HG02943 (cell line): Measurements from ENCODE around the gene GCK.
A peak's percentile ranks its signal among the peaks of the same experiment; 100 is the strongest.
"Not testable (repeated sequence)": the region's sequence is repeated elsewhere in the genome, so short reads cannot be mapped to it uniquely, and the experiment has no call there.

ENCODE experiments used
- ATAC-seq: cut with Tn5 transposase; IDR thresholded peaks from one replicate; pipeline ENCODE4 v1.9.1; 2021; ENCODE audit warnings: mild to moderate bottlenecking, low read depth, moderate library complexity; ENCODE audit not compliant: unreplicated experiment

Gene GCK

DNA sequence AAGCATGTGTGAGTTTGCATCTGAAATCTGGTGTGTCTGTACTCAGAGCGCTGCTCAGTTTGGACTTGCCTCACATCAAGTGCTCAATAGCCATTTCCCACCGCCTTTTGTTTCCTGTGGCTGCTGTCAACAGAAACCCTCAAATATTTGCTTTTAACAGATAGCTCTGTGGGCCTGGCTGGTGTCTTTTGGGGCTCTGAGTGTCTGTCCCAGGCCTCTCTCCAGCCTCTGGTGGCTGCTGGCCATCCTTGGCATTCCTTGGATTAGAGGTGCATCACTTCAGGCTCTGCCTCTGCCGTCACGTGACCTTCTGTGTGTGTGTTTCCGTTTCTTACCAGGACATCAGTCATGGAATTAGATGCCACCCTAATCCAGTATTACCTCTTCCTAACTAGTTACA lies 20.9 kb upstream of the GCK start:
- no peak for ATAC-seq

DNA sequence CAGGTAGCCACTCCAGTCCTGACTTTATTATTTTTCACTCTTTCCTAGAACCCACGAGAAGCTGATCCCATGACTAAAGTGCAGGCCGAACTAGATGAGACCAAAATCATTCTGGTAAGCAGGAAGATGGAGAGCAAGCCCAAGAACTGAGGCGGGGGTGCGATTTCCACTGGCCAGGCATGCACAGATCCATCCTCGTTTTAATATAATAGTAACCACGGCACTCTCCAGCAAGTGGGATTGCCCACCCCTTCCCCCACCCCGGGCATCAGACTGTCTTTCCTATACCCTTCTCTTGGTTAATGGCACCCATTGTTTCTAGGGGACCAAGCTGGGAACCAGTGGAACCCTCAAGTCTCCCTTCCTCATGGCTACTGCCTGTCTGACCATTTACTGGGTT lies 18.8 kb upstream of the GCK start:
- ATAC-seq, result no peak

GRCh38 chr7:44206008-44206407 lies 16.8 kb upstream of the GCK start:
- ATAC-seq, result no peak

DNA sequence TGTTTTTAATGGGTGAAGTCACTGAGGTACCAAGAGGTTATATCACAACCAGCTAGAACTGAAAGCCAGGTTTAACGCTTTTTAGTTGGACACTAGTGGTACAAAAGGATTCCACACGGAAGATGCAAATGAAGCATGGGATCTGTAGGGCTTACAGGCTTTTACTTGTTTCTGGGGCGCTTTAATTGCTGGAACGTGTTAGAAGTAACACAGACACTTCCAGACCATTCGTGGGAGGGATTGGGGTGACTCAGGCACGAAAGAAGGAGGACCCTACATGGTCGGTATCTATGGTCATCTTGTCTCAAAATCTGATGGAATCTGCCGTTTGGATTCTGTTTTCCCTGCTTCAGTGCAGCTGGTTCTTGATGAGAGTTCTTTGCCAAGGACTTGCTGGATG lies 12.6 kb upstream of the GCK start:
- ATAC-seq, result no peak

DNA sequence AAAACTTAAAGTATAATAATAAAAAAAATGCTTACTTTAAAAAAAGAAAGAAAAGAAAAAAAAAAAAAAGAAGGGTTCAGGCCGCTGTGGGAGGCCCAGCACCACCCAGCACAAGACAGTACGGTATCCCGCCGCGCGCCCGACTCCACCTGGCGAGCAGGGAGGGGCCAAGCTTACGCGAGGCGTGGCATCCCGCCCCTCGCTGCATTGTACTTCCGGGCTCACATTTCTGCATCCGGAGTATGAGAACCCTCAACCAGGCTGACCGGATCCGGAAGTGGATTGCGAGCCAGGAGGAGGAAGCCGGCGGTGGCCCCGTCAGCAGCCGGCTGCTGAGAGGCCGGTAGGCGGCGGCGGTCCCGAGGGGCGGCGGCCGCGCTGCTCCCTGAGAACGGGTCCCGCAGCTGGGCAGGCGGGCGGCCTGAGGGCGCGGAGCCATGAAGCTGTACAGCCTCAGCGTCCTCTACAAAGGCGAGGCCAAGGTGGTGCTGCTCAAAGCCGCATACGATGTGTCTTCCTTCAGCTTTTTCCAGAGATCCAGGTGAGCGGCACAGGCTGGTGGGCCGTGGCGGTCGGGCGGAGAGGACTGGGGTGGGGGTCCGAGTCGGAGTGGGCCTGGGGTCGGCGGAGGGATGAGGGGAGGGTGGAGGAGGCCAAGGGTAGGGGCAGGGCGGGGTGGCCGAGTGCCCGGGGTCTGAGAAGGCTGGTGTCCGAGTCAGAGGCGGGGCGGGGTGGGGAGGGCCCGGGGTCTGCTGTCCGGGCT lies 11.6 kb upstream of the GCK start, which contains the start of gene YKT6:
Gene YKT6, plus strand, starts transcription at position 280 of the 763 bp plus-strand sequence. Its CDS starts 158 bp downstream, at position 438.
- ATAC-seq, result peak; percentile 99

- not testable (repeated sequence) for ATAC-seq
Measured at GRCh38 chr7:44200163-44200562, 10.9 kb upstream of the GCK start.

- no peak for ATAC-seq
Measured at GRCh38 chr7:44197474-44197873, 8.2 kb upstream of the GCK start.

- ATAC-seq, result no peak
Measured at GRCh38 chr7:44196450-44196872, 7.2 kb upstream of the GCK start.

GRCh38 chr7:44195889-44196288 lies 6.7 kb upstream of the GCK start:
- ATAC-seq, result no peak

DNA sequence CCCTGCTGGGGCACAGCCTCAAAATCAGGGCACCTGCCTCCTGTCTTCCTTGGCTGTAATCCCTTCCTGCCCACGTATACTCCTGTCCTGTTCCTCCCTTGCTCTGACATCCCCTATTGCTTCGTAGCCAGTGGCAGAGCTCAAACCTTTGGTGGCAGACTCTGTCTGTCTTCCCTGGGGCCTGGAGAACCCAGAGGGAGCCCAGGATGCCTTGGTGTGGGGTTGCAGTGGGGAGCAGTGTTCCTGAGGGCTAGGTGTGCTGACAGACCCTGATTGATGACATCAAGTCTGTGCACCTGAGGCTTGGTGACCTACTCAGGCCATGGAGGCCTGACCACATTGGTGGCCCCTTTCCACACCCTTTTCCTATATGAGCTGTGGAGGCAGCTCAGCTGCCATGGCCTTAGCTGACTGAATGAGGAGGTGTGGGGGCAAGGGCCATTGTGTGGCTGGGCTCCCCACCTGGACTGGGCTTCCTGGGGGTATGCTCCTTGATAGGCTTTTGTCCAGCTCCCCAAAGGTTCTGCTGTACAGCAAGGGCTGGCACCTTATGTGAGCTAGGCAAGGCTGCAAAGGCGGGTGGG lies 5.4 kb upstream of the GCK start:
- ATAC-seq, result no peak

DNA sequence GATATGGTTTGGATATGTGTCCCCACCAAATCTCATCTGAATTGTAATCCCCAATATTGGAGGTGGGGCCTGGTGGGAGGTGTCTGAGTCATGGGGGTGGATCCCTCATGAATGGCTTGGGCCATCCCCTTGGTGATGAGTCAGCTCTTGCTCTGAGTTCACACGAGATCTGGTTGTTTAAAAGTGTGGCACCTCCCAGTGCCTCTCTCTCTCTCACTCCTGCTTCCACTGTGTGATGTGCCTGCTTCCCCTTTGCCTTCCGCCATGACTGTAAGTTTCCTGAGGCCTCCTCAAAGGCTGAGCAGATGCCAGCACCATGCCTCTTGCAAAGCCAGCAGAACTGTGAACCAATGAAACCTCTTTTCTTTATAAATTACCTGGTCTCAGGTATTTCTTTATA lies 4.8 kb upstream of the GCK start:
- ATAC-seq, result no peak

DNA sequence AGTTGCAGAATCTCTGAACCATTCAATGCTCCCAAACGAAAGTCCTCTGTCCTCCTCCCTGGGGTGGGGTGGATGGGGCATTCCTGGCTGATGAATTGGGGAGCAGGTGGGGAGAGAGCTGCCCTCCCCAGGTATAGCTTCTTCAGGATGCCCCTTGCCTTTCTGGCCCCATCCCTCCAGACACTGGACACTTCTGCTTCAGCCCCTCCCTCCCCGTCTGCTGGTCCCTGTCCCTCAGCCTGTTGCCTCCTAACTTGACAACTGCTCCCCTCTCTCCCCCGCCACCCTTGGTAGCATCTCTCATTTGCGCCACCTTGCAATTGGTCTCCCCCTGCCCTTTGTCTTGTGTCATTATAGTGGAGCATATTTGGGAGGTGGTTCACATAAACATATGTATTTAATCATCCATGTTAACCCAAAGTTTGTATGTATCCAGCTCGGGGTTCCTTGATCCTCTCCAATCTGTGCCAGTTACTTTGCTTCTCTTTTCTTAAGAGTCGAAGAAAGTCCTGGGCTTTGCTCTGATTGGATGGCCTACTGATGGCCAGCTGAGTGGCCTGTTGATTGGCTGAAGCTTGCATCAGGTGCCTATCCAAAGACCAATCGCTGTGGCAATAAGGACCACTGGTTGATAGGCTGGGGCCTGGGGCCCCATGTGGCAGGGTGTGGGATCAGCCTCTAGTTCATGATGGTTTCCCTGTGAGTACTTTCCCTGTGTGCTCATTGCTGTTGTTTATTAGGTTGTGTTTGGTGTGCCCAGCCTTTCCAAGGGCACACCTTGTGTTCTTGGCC lies 4.0 kb upstream of the GCK start:
- ATAC-seq, result no peak

GRCh38 chr7:44191171-44191570 lies 1.9 kb upstream of the GCK start:
- no peak for ATAC-seq

DNA sequence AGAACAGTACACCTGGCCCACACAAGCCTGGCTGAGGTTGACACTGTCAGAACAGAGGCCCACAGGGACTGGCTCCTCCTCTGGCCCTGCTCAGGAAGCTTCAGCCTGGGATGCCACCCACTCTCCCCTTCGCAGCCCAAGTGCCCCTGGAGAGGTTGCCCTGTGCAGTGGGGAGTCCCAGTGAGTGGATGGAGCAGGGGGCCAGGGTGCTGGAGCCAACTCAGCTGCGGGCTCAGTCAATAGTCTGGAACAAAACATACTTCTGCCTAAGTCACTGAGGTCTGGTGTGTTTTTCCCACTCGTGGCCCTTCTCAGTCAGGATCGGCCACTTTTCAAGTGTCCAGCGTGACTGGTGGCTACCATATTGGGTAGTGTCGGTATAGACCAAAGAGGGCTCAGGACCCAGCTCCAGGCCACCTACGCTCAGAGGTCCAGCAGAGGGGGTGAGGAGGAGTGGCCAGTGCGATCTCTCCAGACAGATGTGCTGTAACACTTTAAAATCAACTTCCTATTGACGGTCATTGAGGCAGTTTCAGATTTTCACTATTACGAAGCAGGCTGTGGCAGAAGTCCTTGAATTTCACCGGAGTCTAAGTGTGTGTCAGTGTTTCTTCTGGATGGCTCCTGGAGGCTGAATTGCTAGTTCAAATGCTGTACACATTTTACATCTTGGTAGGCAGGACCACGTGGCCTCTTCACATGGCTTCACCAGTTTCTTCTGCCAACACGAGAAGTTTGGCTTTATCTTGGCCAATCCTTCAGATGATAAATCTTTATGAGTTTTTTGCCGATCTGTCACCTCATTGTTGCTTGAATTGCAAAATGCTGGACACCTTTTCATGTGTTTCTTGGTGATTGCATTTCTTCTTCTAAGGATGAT lies 994 bp upstream of the GCK start:
- no peak for ATAC-seq

- no peak for ATAC-seq
Measured at GRCh38 chr7:44188480-44189225, 586 bp downstream of the GCK start.

- ATAC-seq, result no peak
Measured at GRCh38 chr7:44187636-44188416, 1.4 kb downstream of the GCK start.

DNA sequence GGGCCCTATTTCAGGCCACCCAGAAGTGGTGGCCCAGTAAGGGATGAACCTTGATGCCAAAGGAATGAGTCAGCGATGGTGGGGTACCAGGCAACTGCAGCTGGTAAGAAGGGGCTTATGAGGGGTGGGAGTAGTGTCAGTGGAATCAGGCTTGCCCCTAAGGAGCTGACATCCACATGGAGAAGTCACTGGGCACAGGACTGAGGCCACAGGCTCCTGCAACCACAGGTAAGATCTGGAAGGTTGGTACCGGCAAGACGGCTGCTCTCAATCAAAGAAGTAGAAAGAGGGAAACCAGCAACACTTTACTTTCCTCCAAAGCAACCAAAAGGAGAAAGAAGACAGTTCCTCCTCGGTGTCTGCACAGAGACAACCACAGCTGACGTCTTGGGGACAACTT lies 2.5 kb downstream of the GCK start:
- ATAC-seq, result no peak

GRCh38 chr7:44185729-44186128 lies 3.5 kb downstream of the GCK start:
- ATAC-seq, result no peak

DNA sequence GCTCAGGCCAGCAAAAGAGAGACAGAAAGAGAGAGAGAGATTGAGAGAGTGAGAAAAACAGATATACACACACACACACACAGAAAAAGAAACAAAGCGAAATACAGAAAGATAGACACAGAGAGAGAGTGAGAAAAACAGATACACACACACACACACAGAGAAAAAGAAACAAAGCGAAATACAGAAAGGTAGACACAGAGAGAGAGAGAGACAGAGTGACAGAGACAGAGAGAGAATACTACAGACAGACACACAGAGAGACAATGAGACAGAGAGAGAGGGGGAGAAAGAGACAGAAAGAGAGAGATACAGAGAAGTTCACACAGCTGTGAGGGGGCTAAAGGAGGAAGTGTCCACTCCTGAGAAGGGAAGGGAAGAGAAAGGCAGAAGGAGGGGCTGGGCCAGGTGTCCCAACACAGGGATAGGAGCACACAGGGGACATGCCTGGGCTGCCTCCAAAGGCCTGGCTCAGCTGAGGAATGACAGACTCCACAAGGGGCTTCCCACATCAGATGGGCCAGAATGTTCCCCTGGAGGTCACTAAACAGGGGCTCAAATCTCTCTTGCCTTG lies 4.3 kb downstream of the GCK start:
- no peak for ATAC-seq
